ENCODE results near the gene LMTK2.

LMTK2 gene

DNA sequence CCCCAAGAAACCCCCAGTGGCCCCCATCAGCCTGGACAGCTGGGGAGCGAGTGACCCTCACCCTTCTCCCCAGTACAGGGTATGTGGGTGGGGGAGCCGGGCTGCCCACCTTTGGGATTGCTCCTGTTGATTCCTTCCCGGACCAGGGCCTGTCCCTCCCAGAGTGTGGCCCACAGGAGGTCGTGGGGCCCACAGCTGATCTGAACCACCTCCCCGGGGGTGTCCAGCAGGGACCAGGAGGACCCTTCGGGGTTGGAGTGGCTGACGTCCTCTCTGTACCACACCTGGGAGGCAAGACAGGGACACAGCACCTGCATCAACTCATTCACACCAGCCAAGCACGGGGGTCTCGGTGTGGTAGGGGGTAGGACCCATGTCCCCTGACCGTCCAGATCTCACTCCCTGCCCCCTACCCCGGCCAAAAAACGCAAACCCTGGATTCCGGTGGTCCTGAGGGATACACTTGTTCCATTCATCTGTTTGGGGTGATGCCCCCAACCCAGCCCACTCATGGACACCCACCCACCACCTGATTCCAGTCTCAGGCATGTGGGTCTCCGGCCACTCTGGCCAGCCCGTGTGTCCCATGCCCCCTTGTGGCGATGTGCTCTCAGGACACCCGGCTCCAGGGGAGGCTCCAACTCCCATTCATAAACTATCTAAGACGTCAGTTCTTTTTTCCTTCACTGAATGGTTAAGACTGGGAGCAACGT, 134.5 kb downstream of the LMTK2 start:
- DNase-seq, result no peak

- DNase-seq, result no peak
These were observed 135.1 kb downstream of the LMTK2 start for GRCh38 chr7:98241674-98242241.

- DNase-seq, result no peak
These were observed 135.7 kb downstream of the LMTK2 start for GRCh38 chr7:98242342-98242741.

GRCh38 chr7:98242934-98243333, 136.3 kb downstream of the LMTK2 start:
- no peak for DNase-seq

DNA sequence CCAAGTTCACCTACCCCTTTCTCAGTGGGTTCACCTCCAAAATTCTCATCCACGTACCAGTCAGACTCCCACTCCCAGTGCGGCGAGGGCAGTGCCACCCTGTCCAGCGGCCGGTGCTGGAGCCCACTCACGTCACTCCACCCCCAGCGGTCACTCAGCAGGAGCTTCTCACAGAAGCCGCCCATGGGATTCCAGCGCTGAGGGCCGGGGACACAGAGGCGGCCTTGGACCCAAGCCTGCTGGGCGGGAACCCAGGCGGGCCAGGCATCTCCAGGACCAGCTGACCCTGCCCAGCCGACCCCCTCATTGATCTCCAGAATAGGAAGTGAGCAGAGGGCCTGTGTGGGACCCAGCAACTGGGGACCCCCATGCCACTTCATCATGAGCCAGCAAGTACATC, 138.2 kb downstream of the LMTK2 start:
- no peak for DNase-seq

- no peak for DNase-seq
These were observed 141.5 kb downstream of the LMTK2 start for GRCh38 chr7:98248156-98248555.

DNA sequence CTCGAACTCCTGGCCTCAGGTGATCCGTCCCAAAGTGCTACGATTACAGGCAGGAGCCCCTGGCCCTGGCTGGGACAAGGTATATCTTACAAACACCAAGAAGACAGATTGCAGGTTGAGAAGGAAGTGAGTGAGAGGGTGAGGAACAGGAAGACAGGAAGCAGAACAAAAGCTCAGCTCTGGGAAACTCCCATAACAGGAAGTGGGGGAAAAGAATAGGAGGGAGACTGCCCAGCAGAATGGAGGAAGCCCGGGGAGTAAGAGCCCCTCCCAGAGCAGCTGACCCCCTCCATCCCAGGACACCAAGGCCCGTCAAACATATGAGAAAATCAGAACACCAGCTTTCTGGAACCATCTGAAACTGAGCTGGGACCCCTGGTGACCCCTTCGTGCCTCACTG, 142.4 kb downstream of the LMTK2 start:
- DNase-seq, result no peak

DNA sequence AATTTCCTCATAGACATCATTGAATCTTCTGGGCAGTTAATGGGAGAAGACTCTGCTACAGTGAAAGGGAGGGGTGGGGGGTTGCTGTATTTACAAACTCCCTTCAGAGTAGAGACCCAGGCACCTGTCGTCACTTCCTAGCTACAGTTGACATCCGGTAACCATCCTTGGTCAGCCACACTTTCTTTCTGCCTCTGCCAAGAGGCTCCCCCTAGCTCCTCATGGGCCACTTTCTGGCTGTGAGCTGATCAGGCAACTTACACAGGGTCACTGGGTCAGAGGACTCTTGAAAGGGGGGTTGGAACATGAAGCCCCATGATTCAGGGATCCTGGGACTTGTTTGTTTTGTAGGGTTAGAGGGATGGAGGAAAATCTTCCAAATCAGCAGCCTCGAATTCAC, 144.1 kb downstream of the LMTK2 start:
- DNase-seq, result no peak

GRCh38 chr7:98251231-98251600, 144.6 kb downstream of the LMTK2 start:
- no peak for DNase-seq

DNA sequence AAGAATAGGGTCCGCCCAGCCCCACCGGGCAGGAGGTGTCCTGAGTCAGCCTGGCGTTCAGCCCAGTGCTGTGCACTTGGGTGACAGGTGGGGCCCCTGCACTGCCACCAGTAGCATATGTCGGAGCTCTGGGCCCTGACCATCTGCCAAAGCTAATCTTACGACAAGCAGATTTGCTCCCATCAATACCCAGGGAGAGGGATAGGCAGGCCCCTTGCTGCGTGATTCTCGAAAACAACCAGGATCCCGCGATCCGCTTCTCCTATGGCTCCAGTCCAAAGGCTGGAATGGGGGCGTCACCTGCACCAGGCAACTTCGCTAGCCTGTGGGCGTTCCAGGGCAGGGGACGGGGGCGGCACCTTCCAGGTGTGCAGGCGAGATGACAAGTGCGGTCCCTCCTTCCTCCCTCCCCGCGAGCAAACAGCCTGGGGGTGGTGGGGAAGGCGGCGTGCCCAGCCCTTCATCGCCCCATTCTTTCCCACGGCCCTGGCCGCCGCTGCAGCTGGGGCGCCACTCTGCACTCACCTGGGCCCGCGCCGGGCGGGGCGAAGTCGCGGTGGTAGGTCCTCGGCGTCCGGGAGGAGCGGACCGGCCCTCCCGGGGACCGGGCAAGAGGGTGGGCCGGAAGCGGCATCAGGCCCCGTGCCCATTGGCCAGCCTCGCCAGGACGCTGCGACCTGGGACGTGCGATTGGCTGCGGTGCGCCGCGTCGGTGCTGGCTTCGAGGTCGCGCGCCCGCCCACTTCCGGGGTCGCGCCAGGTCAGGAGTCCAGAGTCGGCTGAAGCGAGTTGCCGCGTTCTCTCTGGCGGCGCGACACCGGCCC, 145.2 kb downstream of the LMTK2 start, which contains the start of gene TECPR1:
Gene TECPR1, minus strand, starts transcription at position 632 of the 824 bp plus-strand sequence. CDS start 6,086 bp downstream, outside the sequence.
- DNase-seq, result peak; percentile 95

DNA sequence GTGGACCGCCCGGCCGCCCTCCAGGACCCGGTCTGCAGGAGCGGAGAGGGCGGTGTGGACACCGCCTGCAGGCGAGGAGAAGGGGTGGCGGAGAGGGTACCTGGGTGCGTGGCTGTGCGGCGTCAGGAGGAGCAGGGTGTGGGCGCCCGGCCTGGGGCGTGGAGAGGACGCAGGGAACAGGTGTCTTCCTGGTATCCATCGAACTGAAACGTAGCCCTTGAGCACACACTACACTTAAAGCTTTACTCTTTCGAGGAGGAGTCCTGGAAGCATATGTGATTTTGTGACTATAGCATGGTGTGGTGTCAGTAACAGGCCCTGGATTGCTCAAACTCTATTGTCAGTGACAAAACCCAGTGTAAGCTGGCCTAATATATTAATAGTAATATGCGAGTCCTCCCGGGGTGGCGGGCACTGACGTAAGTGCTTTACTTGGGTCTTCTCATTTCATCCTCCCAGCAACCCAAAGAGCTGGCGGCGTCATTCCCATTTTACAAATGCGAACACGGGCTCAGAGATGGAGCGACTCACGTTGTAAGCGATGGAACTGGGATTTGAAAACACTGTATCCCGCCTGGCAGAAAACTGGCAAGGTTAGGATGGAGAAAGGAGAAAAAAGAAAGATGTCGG, 145.9 kb downstream of the LMTK2 start:
- DNase-seq, result no peak

GRCh38 chr7:98254516-98254915, 147.9 kb downstream of the LMTK2 start:
- DNase-seq, result no peak

GRCh38 chr7:98254951-98255610, 148.4 kb downstream of the LMTK2 start:
- DNase-seq, result no peak

GRCh38 chr7:98256431-98256830, 149.8 kb downstream of the LMTK2 start:
- DNase-seq, result no peak

GRCh38 chr7:98257701-98258100, 151.0 kb downstream of the LMTK2 start:
- DNase-seq, result no peak
